HG03469 (cell line): Measurements from ENCODE around the gene PCDH18.

Source experiments
- ATAC-seq: cut with Tn5 transposase; IDR thresholded peaks from one replicate; pipeline ENCODE4 v1.9.1; 2021; ENCODE audit warnings: mild to moderate bottlenecking, moderate library complexity, moderate number of reproducible peaks; ENCODE audit not compliant: unreplicated experiment

PCDH18 gene

DNA sequence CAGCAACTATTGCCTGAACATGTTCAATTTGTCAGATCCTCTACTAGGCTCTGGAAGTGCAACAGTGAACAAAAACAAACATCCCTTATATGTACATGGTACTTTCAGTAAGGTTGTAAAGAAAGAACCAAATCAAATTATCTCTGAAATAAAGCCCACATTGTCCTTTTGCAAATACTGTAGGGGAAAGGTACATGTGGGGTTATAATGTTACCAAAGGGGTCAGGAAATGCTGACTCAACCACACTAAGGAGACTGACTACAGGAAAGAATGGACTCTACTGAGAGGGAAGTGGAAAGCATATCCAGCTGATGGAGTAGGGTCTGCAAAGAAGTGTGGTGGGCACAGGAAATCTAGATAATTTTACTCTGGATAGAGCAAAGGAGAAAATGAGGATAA lies 61.5 kb downstream of the PCDH18 start:
- no peak for ATAC-seq
